NCI-H1092 treated with DMSO at 0.1 percent for 48 hours (cell line): ENCODE results near the gene LCE1A.

Experiments
- DNase-seq: peaks from one replicate; lab custom pipeline; 2025; lab: John Stamatoyannopoulos, UW

The LCE1A gene

GRCh38 chr1:152870831-152871730 is 43.8 kb downstream of the LCE1A start:
- DNase-seq: no peak

- no peak for DNase-seq
These were observed 44.5 kb downstream of the LCE1A start for GRCh38 chr1:152871731-152872126.

GRCh38 chr1:152873495-152873894 is 46.2 kb downstream of the LCE1A start:
- no peak for DNase-seq

DNA sequence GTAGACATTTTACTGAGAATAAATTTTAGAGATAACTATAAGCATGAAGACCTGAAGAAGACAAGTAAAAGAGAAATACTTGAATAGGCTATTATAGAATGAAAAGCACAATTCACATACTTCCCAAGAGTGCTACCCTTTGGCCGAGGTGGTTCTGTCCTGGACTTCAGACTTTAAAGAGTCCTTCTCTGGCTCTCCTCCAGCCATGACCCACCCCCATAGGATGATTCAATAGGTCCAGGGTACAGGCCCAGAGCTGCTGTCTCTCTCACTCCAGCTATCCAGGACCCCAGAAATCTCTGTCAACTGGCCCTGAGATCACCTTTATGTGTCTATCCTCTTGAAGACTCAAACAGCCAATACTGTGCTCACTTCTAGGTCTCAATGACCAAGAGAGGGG is 49.6 kb downstream of the LCE1A start:
- DNase-seq: no peak
